Activated T-cell treated with anti-CD3 and anti-CD28 coated beads, Interleukin-2, amount 50 U/mL, for 4 hours (primary cell): ENCODE measurements around the gene OR1L8. TPM values are rescaled to one million over a fixed set of nuclear protein-coding genes. Genes with fewer than 3 reads are reported as not detected.
A peak's percentile ranks its signal among the peaks of the same experiment; 100 is the strongest.
"Not testable (repeated sequence)": the region's sequence is repeated elsewhere in the genome, so short reads cannot be mapped to it uniquely, and the experiment has no call there.

Source experiments
- ATAC-seq, 2 donors: fragments of 200-7000 bp; cut with Tn5 transposase; one replicate each; pipeline ENCODE4 v1.10.0; 2021
- DNase-seq: peaks from one replicate; pipeline ENCODE4 v3.0.0-alpha.2; 2020
- H3K27me3 Mint-ChIP-seq: one replicate; pipeline ENCODE4 v1.8.0; 2021; ENCODE audit warnings: low read depth, mixed read lengths
- H3K36me3 Mint-ChIP-seq: one replicate; pipeline ENCODE4 v1.8.0; 2022; ENCODE audit warnings: mixed read lengths; ENCODE audit not compliant: insufficient read depth
- H3K4me1 Mint-ChIP-seq: one replicate; pipeline ENCODE4 v1.8.0; 2021; ENCODE audit warnings: low read depth, mixed read lengths
- H3K4me3 Mint-ChIP-seq: one replicate; pipeline ENCODE4 v1.8.0; 2021; ENCODE audit warnings: mild to moderate bottlenecking, moderate library complexity, mixed read lengths
- H3K9me3 Mint-ChIP-seq: one replicate; pipeline ENCODE4 v1.8.0; 2021; ENCODE audit warnings: mixed read lengths
- total RNA-seq, 3 donors: library from RNA; stranded (reverse); gene quantifications; one replicate each; pipeline ENCODE4 v1.2.1, GENCODE V29; 2021

OR1L8 gene
- total RNA-seq = not detected

DNA sequence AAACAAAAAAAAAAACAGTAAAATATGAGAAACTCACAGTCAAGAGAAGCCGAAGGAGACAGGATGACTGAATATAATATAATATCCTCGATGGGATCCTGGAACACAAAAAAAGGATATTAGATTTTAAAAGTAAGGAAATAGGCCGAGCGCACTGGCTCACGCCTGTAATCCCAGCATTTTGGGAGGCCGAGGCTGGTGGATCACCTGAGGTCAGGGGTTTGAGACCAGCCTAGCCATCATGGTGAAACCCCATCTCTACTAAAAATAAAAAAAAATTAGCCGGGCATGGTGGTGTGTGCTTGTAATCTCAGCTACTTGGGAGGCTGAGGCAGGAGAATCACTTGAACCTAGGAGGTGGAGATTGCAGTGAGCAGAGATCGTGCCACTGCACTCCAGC is at the start of gene OR1L8:
Gene OR1L8 (minus strand): TSS at position 101 of the 400 bp plus-strand sequence. CDS start 14,907 bp downstream, outside the sequence.
- H3K9me3 Mint-ChIP-seq, DNase-seq, H3K4me3 Mint-ChIP-seq, H3K4me1 Mint-ChIP-seq, ATAC-seq, H3K36me3 Mint-ChIP-seq, H3K27me3 Mint-ChIP-seq: not testable (repeated sequence)

DNA sequence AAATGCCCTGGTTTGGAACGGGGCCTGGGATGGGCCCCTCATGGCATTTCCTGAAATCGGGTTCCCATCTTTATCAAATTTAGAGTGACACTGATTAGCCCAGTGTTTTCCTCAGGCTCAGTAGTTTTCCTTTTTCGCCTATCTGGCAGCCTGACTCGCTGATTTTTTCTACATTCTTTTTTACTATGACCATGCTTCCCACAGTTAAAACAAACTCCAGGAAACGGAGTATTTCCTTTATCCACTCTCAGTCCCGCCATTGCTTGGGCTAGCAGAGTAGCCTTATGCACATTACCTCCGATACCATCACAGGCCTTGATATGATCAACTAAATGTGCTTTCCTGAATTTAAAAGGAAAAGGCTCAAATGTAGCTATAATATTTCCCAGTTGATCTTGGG is 36.8 kb upstream of the OR1L8 start:
- no peak for DNase-seq
- no peaks in the 10 kb centered on the region for H3K36me3 Mint-ChIP-seq

GRCh38 chr9:122614362-122614761 is 31.2 kb upstream of the OR1L8 start, which contains the start of gene OR1Q1:
OR1Q1 (plus strand) TSS chr9:122614738; CDS start chr9:122614738, 0 bp downstream.
- Mint-ChIP-seq H3K27me3 (peaks cover 5% of the 10 kb centered on the region), H3K4me1 (no peaks in the 10 kb centered on the region), H3K4me3 (no peak within 1 kb of the TSS), H3K36me3 (no peaks in the 10 kb centered on the region), H3K9me3 (no peaks in the 10 kb centered on the region)
- no peak for DNase-seq
- no peak for ATAC-seq

More for the DNA sequence above, 36.8 kb upstream of the OR1L8 start:
- Mint-ChIP-seq H3K4me1 (no peaks in the 10 kb centered on the region), H3K27me3 (peaks cover 24% of the 10 kb centered on the region), H3K4me3 (no peak overlapping the region), H3K9me3 (no peaks in the 10 kb centered on the region)
- no peak for ATAC-seq

GRCh38 chr9:122609804-122610203 is 26.6 kb upstream of the OR1L8 start:
- Mint-ChIP-seq H3K4me3 (no peak overlapping the region), H3K36me3 (no peaks in the 10 kb centered on the region), H3K4me1 (no peaks in the 10 kb centered on the region), H3K9me3 (no peaks in the 10 kb centered on the region), H3K27me3 (peaks cover 6% of the 10 kb centered on the region)
- no peak for ATAC-seq
- no peak for DNase-seq

DNA sequence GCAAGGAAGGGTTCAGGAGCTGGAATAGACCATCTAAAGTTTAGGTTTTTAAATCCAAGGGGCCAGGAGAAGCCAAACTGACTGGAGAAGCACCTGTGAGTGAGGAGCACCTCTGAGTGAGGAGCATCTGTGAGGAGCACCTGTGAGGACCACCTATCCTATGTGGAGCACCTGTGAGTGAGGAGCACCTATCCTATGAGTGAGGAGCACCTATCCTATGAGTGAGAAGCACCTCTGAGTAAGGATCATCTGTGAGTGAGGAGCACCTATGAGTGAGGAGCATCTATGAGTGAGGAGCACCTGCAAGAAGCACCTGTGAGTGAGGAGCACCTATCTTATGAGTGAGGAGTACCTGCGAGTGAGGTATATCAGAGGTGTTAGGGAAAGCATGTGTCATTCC is 23.4 kb upstream of the OR1L8 start:
- Mint-ChIP-seq H3K36me3 (no peaks in the 10 kb centered on the region), H3K4me3 (no peak overlapping the region), H3K9me3 (peaks cover 5% of the 10 kb centered on the region), H3K4me1 (no peaks in the 10 kb centered on the region), H3K27me3 (peaks cover 6% of the 10 kb centered on the region)
- DNase-seq (no peak), ATAC-seq (no peak)

DNA sequence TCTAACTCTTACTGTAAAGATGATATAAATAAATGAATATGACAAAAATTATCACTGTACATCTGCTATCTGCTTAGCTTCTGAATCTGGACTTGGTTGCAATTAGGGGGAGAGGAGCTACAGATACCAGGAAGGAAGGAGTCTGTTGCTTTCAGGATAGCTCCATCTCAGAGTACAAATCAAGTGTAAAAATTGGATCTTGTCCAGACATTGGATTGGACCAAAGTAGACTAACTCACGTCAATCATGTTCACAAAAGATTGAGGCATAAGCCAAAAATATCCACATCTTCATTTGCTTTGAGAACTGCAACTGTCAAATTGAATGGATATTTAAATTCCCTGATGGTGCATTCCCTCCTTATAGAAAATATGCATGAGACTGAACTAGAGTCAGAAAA is 22.5 kb upstream of the OR1L8 start:
- no peaks in the 10 kb centered on the region for H3K4me1 Mint-ChIP-seq
- DNase-seq = no peak
- no peak for ATAC-seq
- no peak overlapping the region for H3K4me3 Mint-ChIP-seq
- no peaks in the 10 kb centered on the region for H3K36me3 Mint-ChIP-seq
- peaks cover 12% of the 10 kb centered on the region for H3K9me3 Mint-ChIP-seq
- peaks cover 8% of the 10 kb centered on the region for H3K27me3 Mint-ChIP-seq

DNA sequence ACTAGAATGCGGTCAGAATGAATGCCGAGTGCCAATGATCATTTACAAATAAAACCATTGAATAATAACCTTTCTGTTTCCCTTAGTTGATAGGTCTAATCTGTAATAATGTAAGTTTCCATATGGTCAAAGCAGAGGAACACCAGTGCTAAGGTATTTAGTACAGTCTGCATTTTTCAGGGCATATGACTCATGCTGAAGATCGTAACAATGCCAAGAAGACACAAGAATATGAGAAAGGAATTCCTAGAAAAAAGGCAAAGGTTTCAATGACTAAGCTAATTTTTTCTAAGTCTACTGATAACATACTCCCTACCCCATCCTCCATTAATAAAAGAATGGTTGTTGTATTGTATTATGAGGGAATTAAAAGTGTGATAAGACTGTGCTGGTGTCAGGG is 2.8 kb downstream of the OR1L8 start:
- ATAC-seq (no peak), DNase-seq (no peak)
- Mint-ChIP-seq H3K27me3 (peaks cover 6% of the 10 kb centered on the region), H3K4me3 (no peak overlapping the region), H3K36me3 (no peaks in the 10 kb centered on the region), H3K4me1 (no peaks in the 10 kb centered on the region), H3K9me3 (no peaks in the 10 kb centered on the region)

- no peak for DNase-seq
- Mint-ChIP-seq H3K36me3 (no peaks in the 10 kb centered on the region), H3K9me3 (no peaks in the 10 kb centered on the region), H3K4me1 (no peaks in the 10 kb centered on the region), H3K27me3 (peaks cover 6% of the 10 kb centered on the region), H3K4me3 (no peak overlapping the region)
- no peak for ATAC-seq
Measured at GRCh38 chr9:122579874-122580273, 3.3 kb downstream of the OR1L8 start.

DNA sequence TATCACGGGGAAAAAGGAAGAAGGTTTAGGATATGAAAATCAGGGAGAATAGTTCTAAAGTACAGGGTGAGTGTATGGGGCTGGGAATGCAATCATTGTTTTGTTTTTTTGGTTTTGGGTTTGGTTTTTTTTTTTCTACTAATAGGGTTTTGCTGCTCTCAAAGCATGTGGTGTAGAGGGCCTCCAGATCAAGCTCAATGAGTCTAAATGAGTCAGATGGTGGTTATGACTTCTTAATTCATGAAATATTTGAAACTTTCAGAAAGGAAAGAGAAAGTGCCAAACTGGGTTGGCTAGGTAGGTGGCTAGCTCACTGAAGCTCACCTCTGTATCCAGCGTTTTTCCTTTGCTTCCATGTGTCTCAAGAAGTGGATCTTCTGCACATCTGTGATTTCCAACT is 10.7 kb downstream of the OR1L8 start:
- DNase-seq (no peak), ATAC-seq (peak; percentile 79 to 88)
- no peak overlapping the region for H3K4me3 Mint-ChIP-seq
- H3K27me3 Mint-ChIP-seq = no peaks in the 10 kb centered on the region
- no peaks in the 10 kb centered on the region for H3K9me3 Mint-ChIP-seq
- no peaks in the 10 kb centered on the region for H3K36me3 Mint-ChIP-seq
- no peaks in the 10 kb centered on the region for H3K4me1 Mint-ChIP-seq

- peaks cover 5% of the 10 kb centered on the region for H3K27me3 Mint-ChIP-seq
- no peak for DNase-seq
- ATAC-seq = no peak
Measured at GRCh38 chr9:122567901-122568300, 15.3 kb downstream of the OR1L8 start.

DNA sequence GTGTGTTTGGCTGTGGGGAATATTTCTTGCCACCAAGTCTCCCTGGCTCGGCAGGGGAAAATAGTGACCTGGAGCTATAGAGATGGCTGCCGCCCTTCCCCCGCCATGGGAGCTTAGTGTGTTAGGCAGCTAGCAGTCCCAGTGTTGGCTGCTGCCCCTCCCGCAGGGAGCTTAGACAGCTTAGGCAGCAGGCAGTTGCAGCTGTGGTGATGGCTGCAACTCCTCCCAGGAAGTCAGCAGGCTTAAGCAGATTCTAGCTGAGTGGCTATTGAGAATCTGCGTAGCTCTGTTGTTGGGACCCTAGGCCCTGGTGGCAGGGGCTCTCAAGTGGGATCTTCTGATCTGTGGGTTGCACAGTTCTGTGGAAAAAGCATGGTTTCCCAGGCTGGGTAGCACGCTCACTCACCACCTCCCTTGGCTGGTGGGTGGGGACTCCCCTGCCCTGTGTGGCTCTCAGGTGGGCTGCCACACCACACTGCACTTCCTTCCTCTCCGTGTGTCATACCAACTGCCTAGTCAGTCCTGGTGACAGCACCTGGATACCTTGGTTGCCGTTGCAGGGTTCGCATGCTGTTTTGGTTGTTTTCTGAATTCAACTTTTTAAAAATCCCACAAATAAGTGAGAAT is 20.9 kb downstream of the OR1L8 start:
- H3K9me3 Mint-ChIP-seq = peaks cover 5% of the 10 kb centered on the region
- peaks cover 5% of the 10 kb centered on the region for H3K27me3 Mint-ChIP-seq
- H3K36me3 Mint-ChIP-seq = no peaks in the 10 kb centered on the region
- peak; percentile 48 to 63 for ATAC-seq
- DNase-seq = peak; percentile 10
- H3K4me1 Mint-ChIP-seq = no peaks in the 10 kb centered on the region
- H3K4me3 Mint-ChIP-seq = no peak overlapping the region

More at GRCh38 chr9:122567901-122568300, 15.3 kb downstream of the OR1L8 start:
- no peak overlapping the region for H3K4me3 Mint-ChIP-seq
- no peaks in the 10 kb centered on the region for H3K36me3 Mint-ChIP-seq
- H3K4me1 Mint-ChIP-seq = no peaks in the 10 kb centered on the region
- H3K9me3 Mint-ChIP-seq = no peaks in the 10 kb centered on the region

DNA sequence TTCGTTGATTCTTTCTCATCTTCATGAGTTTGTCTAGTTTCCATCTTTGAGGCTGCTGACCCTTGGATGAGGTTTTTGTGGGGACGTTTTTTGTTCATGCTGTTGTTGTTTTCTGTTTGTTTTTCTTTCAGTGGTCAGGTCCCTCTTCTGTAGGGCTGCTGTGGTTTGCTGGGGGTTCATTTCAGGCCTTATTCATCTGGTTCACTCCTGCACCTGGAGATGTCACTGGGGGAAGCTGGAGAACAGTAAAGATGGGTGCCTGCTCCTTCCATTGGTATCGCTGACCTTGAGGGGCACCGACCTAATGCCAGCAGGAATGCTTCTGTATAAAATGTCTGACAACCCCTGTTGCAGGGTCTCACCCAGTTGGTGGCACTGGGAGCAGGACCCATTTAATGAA is 21.7 kb downstream of the OR1L8 start:
- Mint-ChIP-seq H3K4me3 (no peak overlapping the region), H3K27me3 (peaks cover 5% of the 10 kb centered on the region), H3K36me3 (no peaks in the 10 kb centered on the region), H3K4me1 (no peaks in the 10 kb centered on the region), H3K9me3 (peaks cover 5% of the 10 kb centered on the region)
- DNase-seq = no peak
- no peak for ATAC-seq

- H3K4me1 Mint-ChIP-seq = no peaks in the 10 kb centered on the region
- no peaks in the 10 kb centered on the region for H3K9me3 Mint-ChIP-seq
- no peak for ATAC-seq
- peaks cover 17% of the 10 kb centered on the region for H3K27me3 Mint-ChIP-seq
- no peaks in the 10 kb centered on the region for H3K36me3 Mint-ChIP-seq
- no peak within 1 kb of the TSS for H3K4me3 Mint-ChIP-seq
- no peak for DNase-seq
Measured at GRCh38 chr9:122552812-122553211, 30.4 kb downstream of the OR1L8 start, which contains the start of gene OR1N2. OR1N2 (plus strand) TSS chr9:122553112; CDS start chr9:122553212, 100 bp downstream.

DNA sequence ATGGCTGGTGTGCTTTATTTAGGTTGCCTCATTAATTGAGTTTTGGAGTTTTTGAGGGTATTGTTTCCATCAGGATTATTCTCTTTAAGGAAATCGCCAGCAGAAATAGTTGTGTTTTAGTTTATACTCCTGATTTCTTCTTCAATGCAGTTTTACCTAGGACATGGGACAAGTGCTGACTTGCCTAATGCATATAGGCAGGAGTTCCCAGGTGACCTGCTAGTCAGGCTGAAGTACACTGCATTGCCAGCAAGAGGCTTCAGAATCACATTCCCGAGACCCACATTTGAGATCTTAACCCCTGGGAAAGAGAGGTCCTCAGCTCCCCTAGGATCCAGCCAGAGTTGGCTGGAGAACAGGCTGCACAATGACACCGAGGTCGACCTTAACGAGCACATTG is 31.8 kb downstream of the OR1L8 start:
- ATAC-seq (no peak), DNase-seq (no peak)

DNA sequence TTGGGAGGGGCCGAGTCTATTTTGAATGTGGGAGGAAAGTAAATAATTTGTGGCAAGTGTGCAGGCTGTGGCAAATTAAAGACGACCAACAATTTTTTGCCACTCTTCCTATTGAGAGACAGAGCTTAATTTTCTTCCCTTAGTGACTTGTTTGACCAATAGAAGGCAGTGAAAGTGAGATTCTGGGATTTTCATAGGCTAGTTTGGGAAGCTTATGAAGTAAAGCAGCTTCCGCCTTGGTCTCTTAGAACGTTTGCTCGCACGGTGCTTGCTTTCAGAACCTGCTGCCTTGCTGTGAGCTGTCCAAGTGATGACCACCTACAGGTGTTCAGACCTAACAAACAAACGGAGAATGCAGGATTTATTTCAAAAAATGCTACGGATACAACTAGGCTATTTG is 37.0 kb downstream of the OR1L8 start:
- DNase-seq (no peak), ATAC-seq (no peak)
- H3K36me3 Mint-ChIP-seq = no peaks in the 10 kb centered on the region
- peaks cover 9% of the 10 kb centered on the region for H3K27me3 Mint-ChIP-seq
- H3K9me3 Mint-ChIP-seq = no peaks in the 10 kb centered on the region
- H3K4me3 Mint-ChIP-seq = no peak overlapping the region
- H3K4me1 Mint-ChIP-seq = no peaks in the 10 kb centered on the region

More for the DNA sequence above, 31.8 kb downstream of the OR1L8 start:
- Mint-ChIP-seq H3K36me3 (no peaks in the 10 kb centered on the region), H3K4me3 (no peak overlapping the region), H3K9me3 (no peaks in the 10 kb centered on the region), H3K4me1 (no peaks in the 10 kb centered on the region), H3K27me3 (peaks cover 18% of the 10 kb centered on the region)
